Ishikawa (cell line): ENCODE results near the gene TLE1.

Source experiments
- CEBPB ChIP-seq: IDR thresholded peaks from 2 replicates; pipeline ENCODE4 v1.6.1; 2012
- EP300 ChIP-seq: IDR thresholded peaks from 2 replicates; pipeline ENCODE4 v1.6.1; 2012; ENCODE audit warnings: borderline replicate concordance
- FOXM1 ChIP-seq: IDR thresholded peaks from 2 replicates; pipeline ENCODE4 v1.6.1; 2012; ENCODE audit warnings: low read depth, borderline replicate concordance
- MAX ChIP-seq: IDR thresholded peaks from 2 replicates; pipeline ENCODE4 v1.6.1; 2012
- RAD21 ChIP-seq: IDR thresholded peaks from 2 replicates; pipeline ENCODE4 v1.6.1; 2012; ENCODE audit warnings: low read depth
- TAF1 ChIP-seq: IDR thresholded peaks from 2 replicates; pipeline ENCODE4 v1.6.1; 2012; ENCODE audit warnings: low read depth, mild to moderate bottlenecking
- TEAD4 ChIP-seq: IDR thresholded peaks from 2 replicates; pipeline ENCODE4 v1.6.1; 2012
- USF1 ChIP-seq: IDR thresholded peaks from 2 replicates; pipeline ENCODE4 v1.6.1; 2012
- YY1 ChIP-seq: IDR thresholded peaks from 2 replicates; pipeline ENCODE4 v1.6.1; 2012; ENCODE audit warnings: low read depth
- ZBTB7A ChIP-seq: IDR thresholded peaks from 2 replicates; pipeline ENCODE4 v1.6.1; 2012; ENCODE audit warnings: low read depth

- no peak for TF ChIP-seq USF1
- TF ChIP-seq MAX, result no peak
- no peak for TF ChIP-seq YY1
- TF ChIP-seq FOXM1, result no peak
- TF ChIP-seq TAF1, result no peak
- no peak for TF ChIP-seq CEBPB
- TF ChIP-seq EP300, result no peak
- no peak for TF ChIP-seq RAD21
- no peak for TF ChIP-seq TEAD4
- TF ChIP-seq ZBTB7A, result no peak
Observed at GRCh38 chr9:81539317-81539716, 150.0 kb downstream of the TLE1 start.
